EL (cell line): ENCODE results near the gene MAX.
"Not testable (repeated sequence)": the region's sequence is repeated elsewhere in the genome, so short reads cannot be mapped to it uniquely, and the experiment has no call there.

Source experiments
- DNase-seq: peaks from one replicate; pipeline ENCODE4 v3.0.0-alpha.2; 2016

Gene MAX

GRCh38 chr14:65103150-65103760, 938 bp upstream of the MAX start:
- DNase-seq: peak; percentile 32

GRCh38 chr14:65101631-65102440, 481 bp downstream of the MAX start:
- DNase-seq: no peak

GRCh38 chr14:65100922-65101541, 1.3 kb downstream of the MAX start:
- DNase-seq: no peak

GRCh38 chr14:65098586-65098985, 3.7 kb downstream of the MAX start:
- DNase-seq: peak; percentile 21

GRCh38 chr14:65096323-65097089, 5.8 kb downstream of the MAX start:
- no peak for DNase-seq

- DNase-seq: peak; percentile 21
These were observed 6.6 kb downstream of the MAX start for GRCh38 chr14:65095633-65096205.

GRCh38 chr14:65092349-65092748, 10.0 kb downstream of the MAX start:
- DNase-seq: no peak

- not testable (repeated sequence) for DNase-seq
These were observed 14.5 kb downstream of the MAX start for GRCh38 chr14:65087835-65088234.

- not testable (repeated sequence) for DNase-seq
These were observed 15.6 kb downstream of the MAX start for GRCh38 chr14:65086686-65087085.

GRCh38 chr14:65084554-65085505, 17.5 kb downstream of the MAX start:
- no peak for DNase-seq

- no peak for DNase-seq
These were observed 19.4 kb downstream of the MAX start for GRCh38 chr14:65082930-65083329.

- peak; percentile 26 for DNase-seq
These were observed 21.2 kb downstream of the MAX start for GRCh38 chr14:65080960-65081747.

- no peak for DNase-seq
These were observed 22.5 kb downstream of the MAX start for GRCh38 chr14:65079768-65080167.

- no peak for DNase-seq
These were observed 23.1 kb downstream of the MAX start for GRCh38 chr14:65079201-65079600.

GRCh38 chr14:65077318-65077717, 25.0 kb downstream of the MAX start:
- no peak for DNase-seq

GRCh38 chr14:65075628-65076325, 26.5 kb downstream of the MAX start:
- no peak for DNase-seq

- DNase-seq: no peak
These were observed 27.7 kb downstream of the MAX start for GRCh38 chr14:65074449-65075150.

GRCh38 chr14:65073605-65074201, 28.6 kb downstream of the MAX start:
- DNase-seq: no peak

GRCh38 chr14:65072937-65073336, 29.4 kb downstream of the MAX start:
- DNase-seq: no peak
